A204.1 (cell line): ENCODE data around the gene MGME1.

Source experiments
- FAIRE-seq: peaks from 2 replicates; lab custom pipeline; 2012; peaks lifted over from hg19 to GRCh38; lab: Jason Lieb, UNC

MGME1 gene

GRCh38 chr20:17940224-17940971, 28.4 kb upstream of the MGME1 start:
- no peak for FAIRE-seq

GRCh38 chr20:17941087-17941825, 27.6 kb upstream of the MGME1 start:
- FAIRE-seq: no peak

- FAIRE-seq: no peak
These were observed 27.0 kb upstream of the MGME1 start for GRCh38 chr20:17941826-17942196.

- no peak for FAIRE-seq
These were observed 25.5 kb upstream of the MGME1 start for GRCh38 chr20:17943343-17943742.

- no peak for FAIRE-seq
These were observed 23.9 kb upstream of the MGME1 start for GRCh38 chr20:17944854-17945474.

- FAIRE-seq: no peak
These were observed 22.8 kb upstream of the MGME1 start for GRCh38 chr20:17946040-17946439.

- no peak for FAIRE-seq
These were observed 22.0 kb upstream of the MGME1 start for GRCh38 chr20:17946572-17947473.

- FAIRE-seq: no peak
These were observed 21.4 kb upstream of the MGME1 start for GRCh38 chr20:17947474-17947815.

GRCh38 chr20:17948442-17948841, 20.4 kb upstream of the MGME1 start:
- no peak for FAIRE-seq

- no peak for FAIRE-seq
These were observed 18.9 kb upstream of the MGME1 start for GRCh38 chr20:17949899-17950298.

GRCh38 chr20:17950670-17951069, 18.1 kb upstream of the MGME1 start:
- FAIRE-seq: no peak

GRCh38 chr20:17951323-17951722, 17.5 kb upstream of the MGME1 start:
- no peak for FAIRE-seq

GRCh38 chr20:17952692-17953684, 15.8 kb upstream of the MGME1 start:
- no peak for FAIRE-seq

GRCh38 chr20:17953935-17954334, 14.9 kb upstream of the MGME1 start:
- FAIRE-seq: no peak

- FAIRE-seq: no peak
These were observed 13.5 kb upstream of the MGME1 start for GRCh38 chr20:17955302-17955701.

- no peak for FAIRE-seq
These were observed 12.6 kb upstream of the MGME1 start for GRCh38 chr20:17956099-17956685.

GRCh38 chr20:17957505-17958363, 11.1 kb upstream of the MGME1 start:
- no peak for FAIRE-seq

GRCh38 chr20:17958373-17959256, 10.2 kb upstream of the MGME1 start:
- FAIRE-seq: no peak

- FAIRE-seq: no peak
These were observed 9.6 kb upstream of the MGME1 start for GRCh38 chr20:17959257-17959627.
